ENCODE results near the gene MLLT1.
"Not testable (repeated sequence)": the region's sequence is repeated elsewhere in the genome, so short reads cannot be mapped to it uniquely, and the experiment has no call there.

The MLLT1 gene

GRCh38 chr19:6282393-6282792 lies 2.6 kb upstream of the MLLT1 start:
- Mint-ChIP-seq H3K36me3 (peaks cover 21% of the 10 kb centered on the region), H3K4me1 (peaks cover 18% of the 10 kb centered on the region)
- not testable (repeated sequence) for DNase-seq (ENCODE audit: low spot score in 2 of 2); H3K9me3 Mint-ChIP-seq; ATAC-seq; H3K27ac Mint-ChIP-seq; H3K4me3 Mint-ChIP-seq

- peak overlapping the region; percentile 91 for H3K4me3 Mint-ChIP-seq
- no peak for DNase-seq (ENCODE audit: low spot score in 2 of 2)
Observed at GRCh38 chr19:6279620-6279930, 200 bp downstream of the MLLT1 start.

GRCh38 chr19:6278740-6279619 lies 795 bp downstream of the MLLT1 start:
- peaks cover 26% of the 10 kb centered on the region for H3K36me3 Mint-ChIP-seq
- DNase-seq (ENCODE audit: low spot score in 2 of 2) (peak in 1 of 2 donors; percentile 62), ATAC-seq (no peak)
- peak overlapping the region; percentile 91 for H3K4me3 Mint-ChIP-seq
- H3K9me3 Mint-ChIP-seq, result no peaks in the 10 kb centered on the region
- peaks cover 43% of the 10 kb centered on the region for H3K4me1 Mint-ChIP-seq
- H3K27ac Mint-ChIP-seq, result peak overlapping the region; percentile 97

More at GRCh38 chr19:6279620-6279930, 200 bp downstream of the MLLT1 start:
- H3K9me3 Mint-ChIP-seq, result no peaks in the 10 kb centered on the region
- ATAC-seq, result peak; percentile 66
- peaks cover 43% of the 10 kb centered on the region for H3K4me1 Mint-ChIP-seq
- H3K36me3 Mint-ChIP-seq, result peaks cover 26% of the 10 kb centered on the region
- H3K27ac Mint-ChIP-seq, result peak overlapping the region; percentile 97

- Mint-ChIP-seq H3K4me1 (peaks cover 52% of the 10 kb centered on the region), H3K36me3 (peaks cover 26% of the 10 kb centered on the region), H3K4me3 (peak overlapping the region; percentile 91), H3K27ac (peak overlapping the region; percentile 97), H3K9me3 (no peaks in the 10 kb centered on the region)
- ATAC-seq (no peak), DNase-seq (ENCODE audit: low spot score in 2 of 2) (no peak)
Observed at GRCh38 chr19:6278051-6278450, 1.7 kb downstream of the MLLT1 start.

- DNase-seq (ENCODE audit: low spot score in 2 of 2), result no peak
- H3K4me3 Mint-ChIP-seq, result no peak overlapping the region
- H3K27ac Mint-ChIP-seq, result peak overlapping the region; percentile 6
- H3K4me1 Mint-ChIP-seq, result peaks cover 66% of the 10 kb centered on the region
- no peaks in the 10 kb centered on the region for H3K9me3 Mint-ChIP-seq
- ATAC-seq, result no peak
- peaks cover 26% of the 10 kb centered on the region for H3K36me3 Mint-ChIP-seq
Observed at GRCh38 chr19:6276447-6276846, 3.3 kb downstream of the MLLT1 start.

- no peaks in the 10 kb centered on the region for H3K9me3 Mint-ChIP-seq
- DNase-seq (ENCODE audit: low spot score in 2 of 2) (no peak), ATAC-seq (no peak)
- no peak overlapping the region for H3K4me3 Mint-ChIP-seq
- H3K27ac Mint-ChIP-seq, result peak overlapping the region; percentile 68
- H3K4me1 Mint-ChIP-seq, result peaks cover 78% of the 10 kb centered on the region
- H3K36me3 Mint-ChIP-seq, result peaks cover 26% of the 10 kb centered on the region
Observed at GRCh38 chr19:6275170-6275744, 4.5 kb downstream of the MLLT1 start.

- Mint-ChIP-seq H3K4me3 (no peak overlapping the region), H3K36me3 (peaks cover 27% of the 10 kb centered on the region), H3K4me1 (peaks cover 83% of the 10 kb centered on the region), H3K9me3 (no peaks in the 10 kb centered on the region), H3K27ac (no peak overlapping the region)
- ATAC-seq (no peak), DNase-seq (ENCODE audit: low spot score in 2 of 2) (no peak)
Observed at GRCh38 chr19:6274756-6275155, 5.0 kb downstream of the MLLT1 start.

- peaks cover 87% of the 10 kb centered on the region for H3K4me1 Mint-ChIP-seq
- DNase-seq (ENCODE audit: low spot score in 2 of 2), result no peak
- H3K36me3 Mint-ChIP-seq, result peaks cover 24% of the 10 kb centered on the region
- no peak overlapping the region for H3K4me3 Mint-ChIP-seq
- H3K27ac Mint-ChIP-seq, result peak overlapping the region; percentile 65
- ATAC-seq, result no peak
- no peaks in the 10 kb centered on the region for H3K9me3 Mint-ChIP-seq
Observed at GRCh38 chr19:6273701-6274601, 5.8 kb downstream of the MLLT1 start.

- H3K4me1 Mint-ChIP-seq, result peaks cover 78% of the 10 kb centered on the region
- H3K27ac Mint-ChIP-seq, result peak overlapping the region; percentile 68
- H3K36me3 Mint-ChIP-seq, result peaks cover 24% of the 10 kb centered on the region
- DNase-seq (ENCODE audit: low spot score in 2 of 2) (no peak), ATAC-seq (no peak)
- no peak overlapping the region for H3K4me3 Mint-ChIP-seq
- H3K9me3 Mint-ChIP-seq, result no peaks in the 10 kb centered on the region
Observed at GRCh38 chr19:6272913-6273600, 6.7 kb downstream of the MLLT1 start.

GRCh38 chr19:6272411-6272791 lies 7.4 kb downstream of the MLLT1 start:
- DNase-seq (ENCODE audit: low spot score in 2 of 2), result no peak
- Mint-ChIP-seq H3K4me1 (peaks cover 71% of the 10 kb centered on the region), H3K36me3 (peaks cover 28% of the 10 kb centered on the region), H3K9me3 (no peaks in the 10 kb centered on the region), H3K27ac (peak overlapping the region; percentile 68), H3K4me3 (no peak overlapping the region)
- ATAC-seq, result no peak

- H3K4me1 Mint-ChIP-seq, result peaks cover 66% of the 10 kb centered on the region
- no peak overlapping the region for H3K4me3 Mint-ChIP-seq
- no peak for DNase-seq (ENCODE audit: low spot score in 2 of 2)
Observed at GRCh38 chr19:6271721-6272410, 7.9 kb downstream of the MLLT1 start.

GRCh38 chr19:6271251-6271650 lies 8.5 kb downstream of the MLLT1 start:
- DNase-seq (ENCODE audit: low spot score in 2 of 2), result no peak
- peaks cover 60% of the 10 kb centered on the region for H3K4me1 Mint-ChIP-seq
- peaks cover 34% of the 10 kb centered on the region for H3K36me3 Mint-ChIP-seq
- H3K9me3 Mint-ChIP-seq, result no peaks in the 10 kb centered on the region
- H3K27ac Mint-ChIP-seq, result peak overlapping the region; percentile 52
- no peak overlapping the region for H3K4me3 Mint-ChIP-seq
- no peak for ATAC-seq

More at GRCh38 chr19:6271721-6272410, 7.9 kb downstream of the MLLT1 start:
- Mint-ChIP-seq H3K27ac (peak overlapping the region; percentile 68), H3K9me3 (no peaks in the 10 kb centered on the region), H3K36me3 (peaks cover 33% of the 10 kb centered on the region)
- no peak for ATAC-seq

GRCh38 chr19:6270822-6271221 lies 9.0 kb downstream of the MLLT1 start:
- Mint-ChIP-seq H3K4me1 (peaks cover 56% of the 10 kb centered on the region), H3K4me3 (no peak overlapping the region), H3K9me3 (no peaks in the 10 kb centered on the region), H3K36me3 (peaks cover 38% of the 10 kb centered on the region), H3K27ac (peak overlapping the region; percentile 52)
- DNase-seq (ENCODE audit: low spot score in 2 of 2), result no peak
- ATAC-seq, result no peak

GRCh38 chr19:6270076-6270745 lies 9.6 kb downstream of the MLLT1 start:
- Mint-ChIP-seq H3K9me3 (no peaks in the 10 kb centered on the region), H3K36me3 (peaks cover 45% of the 10 kb centered on the region), H3K27ac (peak overlapping the region; percentile 52), H3K4me1 (peaks cover 49% of the 10 kb centered on the region), H3K4me3 (no peak overlapping the region)
- ATAC-seq (no peak), DNase-seq (ENCODE audit: low spot score in 2 of 2) (no peak)
